ENCODE measurements around the gene KCNG1. TPM values are rescaled to one million over a fixed set of nuclear protein-coding genes. Genes with fewer than 3 reads are reported as not detected.

KCNG1 gene
- total and polyA plus RNA-seq, 2 donors from 2014 or later = 0.35 to 0.58 TPM

GRCh38 chr20:51026269-51026668 lies 3.4 kb upstream of the KCNG1 start:
- Histone ChIP-seq H3K27ac (ENCODE audit: low read depth in 2 of 2, low read length in 2 of 2) (no peak overlapping the region), H3K9me3 (ENCODE audit: control insufficient read depth in 2 of 3, insufficient read depth in 1 of 3, low read length in 3 of 3) (no peaks in the 10 kb centered on the region), H3K4me3 (ENCODE audit: low read length in 3 of 3) (no peak overlapping the region), H3K27me3 (ENCODE audit: control insufficient read depth, insufficient read depth, low read length) (peaks cover 10% of the 10 kb centered on the region), H3K4me1 (ENCODE audit: control insufficient read depth in 2 of 3, insufficient read depth in 2 of 3, low read depth in 1 of 3, low read length in 3 of 3) (no peaks in the 10 kb centered on the region), H3K36me3 (ENCODE audit: control insufficient read depth in 2 of 3, insufficient read depth in 3 of 3, low read length in 3 of 3) (no peaks in the 10 kb centered on the region), H3K9ac (ENCODE audit: low read length in 3 of 3) (no peak overlapping the region)
- no peak for FAIRE-seq
- intact Hi-C loops (cut with DNase I) = no loop called here
- no peak for DNase-seq
- TF ChIP-seq CTCF (IDR thresholded peaks at IDR 0.05; ENCODE audit: borderline replicate concordance, extremely low read depth, insufficient read depth) = no peak

- Histone ChIP-seq H3K27ac (ENCODE audit: low read depth in 2 of 2, low read length in 2 of 2) (no peak overlapping the region), H3K4me1 (ENCODE audit: control insufficient read depth in 2 of 3, insufficient read depth in 2 of 3, low read depth in 1 of 3, low read length in 3 of 3) (no peaks in the 10 kb centered on the region), H3K9me3 (ENCODE audit: control insufficient read depth in 2 of 3, insufficient read depth in 1 of 3, low read length in 3 of 3) (no peaks in the 10 kb centered on the region), H3K9ac (ENCODE audit: low read length in 3 of 3) (no peak overlapping the region), H3K4me3 (ENCODE audit: low read length in 3 of 3) (no peak overlapping the region), H3K36me3 (ENCODE audit: control insufficient read depth in 2 of 3, insufficient read depth in 3 of 3, low read length in 3 of 3) (no peaks in the 10 kb centered on the region), H3K27me3 (ENCODE audit: control insufficient read depth, insufficient read depth, low read length) (peaks cover 8% of the 10 kb centered on the region)
- DNase-seq (no peak), FAIRE-seq (no peak)
- no peak for TF ChIP-seq CTCF (IDR thresholded peaks at IDR 0.05; ENCODE audit: borderline replicate concordance, extremely low read depth, insufficient read depth)
- intact Hi-C loops (cut with DNase I) = no loop called here
Measured at GRCh38 chr20:51024761-51025160, 1.9 kb upstream of the KCNG1 start.

- DNase-seq (peak in 1 of 5 donors; percentile 68), FAIRE-seq (no peak)
Measured at GRCh38 chr20:51023617-51024155, 779 bp upstream of the KCNG1 start.

More at GRCh38 chr20:51023617-51024155, 779 bp upstream of the KCNG1 start:
- peak overlapping the region in 1 of 3 donors; percentile 13 for H3K4me3 ChIP-seq (ENCODE audit: low read length in 3 of 3)
- no peaks in the 10 kb centered on the region for H3K4me1 ChIP-seq (ENCODE audit: control insufficient read depth in 2 of 3, insufficient read depth in 2 of 3, low read depth in 1 of 3, low read length in 3 of 3)
- H3K27me3 ChIP-seq (ENCODE audit: control insufficient read depth, insufficient read depth, low read length) = peaks cover 1% of the 10 kb centered on the region
- H3K9ac ChIP-seq (ENCODE audit: low read length in 3 of 3) = no peak overlapping the region
- no peaks in the 10 kb centered on the region for H3K9me3 ChIP-seq (ENCODE audit: control insufficient read depth in 2 of 3, insufficient read depth in 1 of 3, low read length in 3 of 3)
- TF ChIP-seq CTCF (IDR thresholded peaks at IDR 0.05; ENCODE audit: borderline replicate concordance, extremely low read depth, insufficient read depth) = no peak
- intact Hi-C loops (cut with DNase I) = no loop called here
- H3K27ac ChIP-seq (ENCODE audit: low read depth in 2 of 2, low read length in 2 of 2) = no peak overlapping the region
- H3K36me3 ChIP-seq (ENCODE audit: control insufficient read depth in 2 of 3, insufficient read depth in 3 of 3, low read length in 3 of 3) = no peaks in the 10 kb centered on the region
